B cell (primary cell): ENCODE results near the gene NFRKB. TPM values are rescaled to one million over a fixed set of nuclear protein-coding genes. Genes with fewer than 3 reads are reported as not detected.

ENCODE experiments used
- ATAC-seq: fragments of 200-7000 bp; cut with Tn5 transposase; one replicate; pipeline ENCODE4 v1.10.0; 2021; ENCODE audit warnings: low read depth, mild to moderate bottlenecking, moderate number of reproducible peaks, moderate library complexity
- CTCF ChIA-PET: fragments of 350-600 bp; sonication (Branson Sonifier 250); formaldehyde crosslinking; loops from one replicate; lab custom pipeline; 2021; ENCODE audit warnings: antibody characterized with exemption, inconsistent platforms; lab: Charles Lee
- POLR2A ChIA-PET: fragments of 350-600 bp; sonication (Branson Sonifier 250); formaldehyde crosslinking; loops from one replicate; lab custom pipeline; 2021; ENCODE audit warnings: antibody characterized with exemption; lab: Charles Lee
- DNase-seq: peaks from one replicate; pipeline ENCODE4 v3.0.0; 2013
- H2AFZ ChIP-seq: 2 replicates; pipeline ENCODE4 v1.6.1; 2012; ENCODE audit warnings: mild to moderate bottlenecking, low read depth, low read length; ENCODE audit not compliant: insufficient read depth, poor library complexity, severe bottlenecking
- H3K27ac ChIP-seq, 2 donors: 1 replicate in 1 of 2; 2 replicates in 1 of 2; pipeline ENCODE4 v1.5.1; 2012 to 2013; ENCODE audit warnings: low read length in 2 of 2, mild to moderate bottlenecking in 2 of 2, moderate library complexity in 1 of 2
- H3K27me3 ChIP-seq, 4 experiments: fragments of 200-600 bp in 1 of 4; sonication (generic) in 1 of 4; replicated peaks in 1 of 4; 1 replicate in 2 of 4; 2 replicates in 2 of 4; pipeline versions ENCODE4 v1.6.1 to v1.7.0; 2013 to 2016; ENCODE audit warnings: low read length in 3 of 4, mild to moderate bottlenecking in 2 of 4, mixed read lengths in 1 of 4, moderate library complexity in 1 of 4; ENCODE audit not compliant: insufficient read depth in 4 of 4, control insufficient read depth in 3 of 4; ENCODE audit errors: control extremely low read depth in 1 of 4
- H3K36me3 ChIP-seq, 2 experiments: replicated peaks in 1 of 2; 1 replicate in 1 of 2; 2 replicates in 1 of 2; pipeline versions ENCODE4 v1.6.1 to v1.7.1; 2013; ENCODE audit warnings: low read length in 1 of 2; ENCODE audit not compliant: insufficient read depth in 2 of 2, control insufficient read depth in 1 of 2; ENCODE audit errors: control extremely low read depth in 1 of 2, extremely low read depth in 1 of 2
- H3K4me1 ChIP-seq, 2 donors: fragments of 200-600 bp in 1 of 2; sonication (generic) in 1 of 2; 1 replicate in 1 of 2; 2 replicates in 1 of 2; pipeline versions ENCODE4 v1.5.1 to v1.6.1; 2013 to 2017; ENCODE audit warnings: low read length in 2 of 2; ENCODE audit not compliant: control insufficient read depth in 2 of 2, insufficient read depth in 2 of 2
- H3K4me2 ChIP-seq: replicated peaks from 2 replicates; pipeline ENCODE3; 2012; ENCODE audit warnings: mild to moderate bottlenecking, low read depth, low read length; ENCODE audit not compliant: poor library complexity, severe bottlenecking
- H3K4me3 ChIP-seq, 5 experiments: fragments of 200-600 bp in 1 of 5; sonication (generic) in 1 of 5; 1 replicate in 3 of 5; 2 replicates in 2 of 5; pipeline versions ENCODE4 v1.5.1 to v1.7.0; 2011 to 2016; ENCODE audit warnings: low read length in 4 of 5, mild to moderate bottlenecking in 4 of 5, low read depth in 2 of 5, control low read depth in 1 of 5, moderate library complexity in 1 of 5; ENCODE audit not compliant: insufficient read depth in 1 of 5; ENCODE audit errors: control extremely low read depth in 1 of 5, extremely low read depth in 1 of 5
- H3K79me2 ChIP-seq: fragments of 200-600 bp; sonication (generic); one replicate; pipeline ENCODE4 v1.6.0; 2016; ENCODE audit warnings: low read length; ENCODE audit not compliant: control insufficient read depth, insufficient read depth
- H3K9ac ChIP-seq: fragments of 200-600 bp; sonication (generic); 2 replicates; pipeline ENCODE4 v1.6.1; 2017; ENCODE audit warnings: mild to moderate bottlenecking, low read length, moderate library complexity
- H3K9me3 ChIP-seq, 3 donors: one replicate each; pipeline versions ENCODE4 v1.6.1 to v1.7.1; 2013; ENCODE audit warnings: low read length in 2 of 3; ENCODE audit not compliant: control insufficient read depth in 2 of 3, insufficient read depth in 1 of 3; ENCODE audit errors: control extremely low read depth in 1 of 3
- H4K20me1 ChIP-seq: 2 replicates; pipeline ENCODE4 v1.6.0; 2012; ENCODE audit warnings: mild to moderate bottlenecking, low read length; ENCODE audit not compliant: insufficient read depth, control insufficient read depth, poor library complexity, severe bottlenecking
- H3K27ac Mint-ChIP-seq: one replicate; pipeline ENCODE4 v1.8.0; 2021; ENCODE audit warnings: mixed read lengths
- H3K27me3 Mint-ChIP-seq: one replicate; pipeline ENCODE4 v1.8.0; 2021; ENCODE audit warnings: mixed read lengths
- H3K4me1 Mint-ChIP-seq: one replicate; pipeline ENCODE4 v1.8.0; 2021; ENCODE audit warnings: mixed read lengths
- H3K4me3 Mint-ChIP-seq: one replicate; pipeline ENCODE4 v1.8.0; 2021; ENCODE audit warnings: mixed read lengths
- H3K9me3 Mint-ChIP-seq: one replicate; pipeline ENCODE4 v1.8.0; 2022; ENCODE audit warnings: mixed read lengths; ENCODE audit not compliant: insufficient read depth
- EZH2 ChIP-seq: IDR thresholded peaks from 2 replicates; pipeline ENCODE4 v1.6.1; 2012; ENCODE audit warnings: borderline replicate concordance, low read depth, mild to moderate bottlenecking, moderate library complexity, low read length; ENCODE audit not compliant: insufficient read depth, poor library complexity, severe bottlenecking
- WGBS: methylation state at CpG from one replicate; pipeline ENCODE4 v1.1.5; 2013; ENCODE audit warnings: missing lambda C conversion rate; ENCODE audit not compliant: insufficient coverage; 5-methylcytosine and 5-hydroxymethylcytosine counted together
- intact Hi-C: fragments of 100-400 bp; cut with micrococcal nuclease; formaldehyde crosslinking; loops from one replicate; pipeline ENCODE4 v1.10.0; 2022
- polyA plus RNA-seq: library from polyadenylated mRNA; depleted of rRNA; stranded (reverse); fragments of >200 nt; gene quantifications from 2 replicates; pipeline ENCODE4 v1.2.3, GENCODE V29; 2012
- total RNA-seq, 2 donors: library from RNA; stranded (reverse); fragments of 120-200 nt in 1 of 2; gene quantifications; 1 replicate in 1 of 2; 2 replicates in 1 of 2; pipeline versions ENCODE4 v1.2.3 to v1.2.4, GENCODE V29; 2013 to 2022
- TF ChIP-seq, protein P1 (sequence below): fragments of 200-600 bp; IDR thresholded peaks from one replicate; pipeline ENCODE4 v1.8.0; 2022; ENCODE audit warnings: antibody characterized with exemption, mild to moderate bottlenecking

The NFRKB gene
- total and polyA plus RNA-seq, 2 donors (not counting 1 experiment from before 2014, with no cell fraction given): 28.2 to 36.9 TPM

GRCh38 chr11:129854232-129854805, 41.1 kb downstream of the NFRKB start:
- Mint-ChIP-seq H3K27me3 (peaks cover 8% of the 10 kb centered on the region), H3K4me1 (no peaks in the 10 kb centered on the region), H3K27ac (no peak overlapping the region), H3K9me3 (no peaks in the 10 kb centered on the region), H3K4me3 (no peak overlapping the region)
- Histone ChIP-seq H3K9ac (no peak overlapping the region), H4K20me1 (no peaks in the 10 kb centered on the region), H2AFZ (no peak overlapping the region), H3K27ac (no peak overlapping the region), H3K79me2 (no peaks in the 10 kb centered on the region), H3K27me3 (no peaks in the 10 kb centered on the region), H3K9me3 (no peaks in the 10 kb centered on the region), H3K4me3 (no peak overlapping the region), H3K4me1 (no peaks in the 10 kb centered on the region), H3K4me2 (no peak overlapping the region), H3K36me3 (peaks cover 0 to 3% of the 10 kb centered on the region in 2 experiments)
- no peak for ATAC-seq
- no peak for TF ChIP-seq EZH2
- TF ChIP-seq, protein P1, sequence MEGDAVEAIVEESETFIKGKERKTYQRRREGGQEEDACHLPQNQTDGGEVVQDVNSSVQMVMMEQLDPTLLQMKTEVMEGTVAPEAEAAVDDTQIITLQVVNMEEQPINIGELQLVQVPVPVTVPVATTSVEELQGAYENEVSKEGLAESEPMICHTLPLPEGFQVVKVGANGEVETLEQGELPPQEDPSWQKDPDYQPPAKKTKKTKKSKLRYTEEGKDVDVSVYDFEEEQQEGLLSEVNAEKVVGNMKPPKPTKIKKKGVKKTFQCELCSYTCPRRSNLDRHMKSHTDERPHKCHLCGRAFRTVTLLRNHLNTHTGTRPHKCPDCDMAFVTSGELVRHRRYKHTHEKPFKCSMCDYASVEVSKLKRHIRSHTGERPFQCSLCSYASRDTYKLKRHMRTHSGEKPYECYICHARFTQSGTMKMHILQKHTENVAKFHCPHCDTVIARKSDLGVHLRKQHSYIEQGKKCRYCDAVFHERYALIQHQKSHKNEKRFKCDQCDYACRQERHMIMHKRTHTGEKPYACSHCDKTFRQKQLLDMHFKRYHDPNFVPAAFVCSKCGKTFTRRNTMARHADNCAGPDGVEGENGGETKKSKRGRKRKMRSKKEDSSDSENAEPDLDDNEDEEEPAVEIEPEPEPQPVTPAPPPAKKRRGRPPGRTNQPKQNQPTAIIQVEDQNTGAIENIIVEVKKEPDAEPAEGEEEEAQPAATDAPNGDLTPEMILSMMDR: no peak
- intact Hi-C loops: no loop called here
- whole genome bisulfite sequencing: 93% methylated on average over 6 of the region's 7 CpGs
- no peak for DNase-seq
- ChIA-PET POLR2A (no interaction called here), CTCF (no interaction called here)

DNA sequence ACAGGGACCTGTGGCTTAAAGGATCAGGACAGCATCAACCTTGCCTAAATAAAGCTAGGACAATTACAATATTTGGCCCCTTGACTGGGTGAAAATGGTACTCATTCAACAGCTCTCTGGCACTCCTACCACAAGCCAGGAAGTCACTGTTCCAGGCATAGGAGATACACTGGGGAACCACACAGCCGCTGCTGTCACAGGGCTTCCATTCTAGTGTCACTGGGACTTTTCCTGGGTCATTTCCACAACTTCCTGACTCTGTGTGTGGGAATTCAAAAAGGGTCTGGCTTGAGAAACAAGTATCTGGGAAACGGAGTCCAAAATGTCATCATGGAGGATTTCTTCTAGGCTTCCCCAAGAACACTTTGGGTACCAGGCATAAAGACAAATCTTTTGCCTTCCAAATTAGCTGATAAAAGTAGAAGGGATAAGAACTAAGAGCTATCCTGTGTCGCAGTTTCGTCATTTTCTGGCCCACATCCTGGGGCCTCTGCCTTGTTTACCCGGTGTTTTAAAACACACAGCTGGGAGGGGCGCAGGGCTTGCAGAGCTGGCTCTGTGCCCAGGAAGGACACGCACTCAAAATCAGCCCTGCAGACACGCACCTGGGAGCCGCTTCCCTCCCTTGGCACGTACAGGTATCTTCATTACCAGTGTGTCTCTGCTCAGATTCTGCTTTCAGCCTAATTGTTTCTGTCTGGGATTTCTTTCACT, 41.7 kb downstream of the NFRKB start:
- ChIA-PET POLR2A (no interaction called here), CTCF (no interaction called here)
- Histone ChIP-seq H3K9ac (no peak overlapping the region), H3K4me2 (no peak overlapping the region), H3K4me1 (no peaks in the 10 kb centered on the region), H4K20me1 (no peaks in the 10 kb centered on the region), H3K27ac (no peak overlapping the region), H3K27me3 (no peaks in the 10 kb centered on the region), H3K9me3 (no peaks in the 10 kb centered on the region), H2AFZ (no peak overlapping the region), H3K4me3 (no peak overlapping the region), H3K79me2 (no peaks in the 10 kb centered on the region), H3K36me3 (peaks cover 0 to under 1% of the 10 kb centered on the region in 2 experiments)
- peaks cover 8% of the 10 kb centered on the region for H3K27me3 Mint-ChIP-seq
- no peak overlapping the region for H3K27ac Mint-ChIP-seq
- TF ChIP-seq, protein P1: no peak
- TF ChIP-seq EZH2: no peak
- H3K4me3 Mint-ChIP-seq: no peak overlapping the region
- H3K4me1 Mint-ChIP-seq: no peaks in the 10 kb centered on the region
- no peak for DNase-seq
- 40% methylated on average over 8 of the region's 10 CpGs for WGBS
- intact Hi-C loops: no loop called here
- ATAC-seq: no peak
- no peaks in the 10 kb centered on the region for H3K9me3 Mint-ChIP-seq
